Endometrial microvascular endothelial cells (primary cell): ENCODE results near the gene SUV39H1. TPM values are rescaled to one million over a fixed set of nuclear protein-coding genes. Genes with fewer than 3 reads are reported as not detected.
"Not testable (repeated sequence)": the region's sequence is repeated elsewhere in the genome, so short reads cannot be mapped to it uniquely, and the experiment has no call there.

Experiments used
- in situ Hi-C: cut with HindIII; loops from 2 replicates; pipeline ENCODE4 v1.10.0; 2017; ENCODE audit warnings: low sequenced_read_pairs, low pct_unique_long_range_greater_than_20kb; ENCODE audit errors: inconsistent ontology term
- total RNA-seq: library from RNA; depleted of rRNA; stranded (reverse); fragments of >200 nt; gene quantifications from one replicate; pipeline ENCODE4 v1.2.3, GENCODE V29; 2015; ENCODE audit errors: inconsistent ontology term

SUV39H1 gene, protein sequence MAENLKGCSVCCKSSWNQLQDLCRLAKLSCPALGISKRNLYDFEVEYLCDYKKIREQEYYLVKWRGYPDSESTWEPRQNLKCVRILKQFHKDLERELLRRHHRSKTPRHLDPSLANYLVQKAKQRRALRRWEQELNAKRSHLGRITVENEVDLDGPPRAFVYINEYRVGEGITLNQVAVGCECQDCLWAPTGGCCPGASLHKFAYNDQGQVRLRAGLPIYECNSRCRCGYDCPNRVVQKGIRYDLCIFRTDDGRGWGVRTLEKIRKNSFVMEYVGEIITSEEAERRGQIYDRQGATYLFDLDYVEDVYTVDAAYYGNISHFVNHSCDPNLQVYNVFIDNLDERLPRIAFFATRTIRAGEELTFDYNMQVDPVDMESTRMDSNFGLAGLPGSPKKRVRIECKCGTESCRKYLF
- total RNA-seq: 25.3 TPM

DNA sequence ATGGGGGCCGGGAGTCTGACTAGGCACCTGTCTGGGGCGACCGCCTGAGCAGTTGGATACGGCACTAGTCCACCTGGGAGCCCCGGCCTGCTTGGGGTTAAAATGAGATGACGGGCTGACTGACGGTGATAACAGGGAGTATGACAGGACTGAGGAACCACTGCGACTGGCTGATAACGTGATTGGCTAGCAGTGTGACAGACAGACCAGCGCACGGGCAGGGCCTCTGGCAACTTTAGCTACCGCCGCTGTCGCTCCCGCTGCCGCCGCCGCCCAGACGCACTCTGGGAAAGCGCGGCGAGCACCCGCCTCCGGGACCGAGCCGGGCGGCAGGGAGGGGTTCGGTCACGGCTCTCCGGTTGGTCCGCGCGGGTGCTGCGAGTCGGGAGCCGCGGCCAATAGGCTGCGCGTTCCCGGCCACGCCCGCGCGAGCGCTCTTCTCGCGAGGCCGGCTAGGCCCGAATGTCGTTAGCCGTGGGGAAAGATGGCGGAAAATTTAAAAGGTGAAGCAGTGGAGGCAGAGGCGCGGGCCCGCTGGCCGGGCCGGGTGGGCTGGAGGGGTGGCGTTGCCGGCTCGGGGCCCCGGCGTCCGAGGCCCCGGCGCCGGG, at the start of gene SUV39H1:
TSS of gene SUV39H1 (plus strand) at position 434 of the 608 bp plus-strand sequence. CDS start at position 485, 51 bp downstream.
- in situ Hi-C loops: no loop called here

DNA sequence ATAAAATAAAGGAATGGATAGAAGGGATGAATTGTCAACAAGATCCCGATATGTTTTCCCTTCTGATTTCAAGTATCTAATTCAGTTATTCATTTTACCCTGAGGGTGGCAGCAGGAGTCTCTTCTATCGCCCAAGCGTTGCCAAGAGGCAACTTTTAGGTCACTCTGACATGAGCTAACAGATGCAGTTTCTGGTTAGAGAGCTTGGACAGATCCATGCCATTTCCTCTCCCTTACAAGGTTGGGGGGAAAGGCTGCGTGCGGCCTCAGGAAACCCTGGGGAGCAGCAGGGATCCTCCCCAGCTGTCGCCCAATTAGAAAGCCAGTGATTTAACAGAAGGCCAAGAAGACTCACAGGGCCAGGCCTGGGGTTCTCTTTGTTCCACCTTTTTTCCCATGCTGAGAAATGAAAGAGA, 48.2 kb upstream of the SUV39H1 start:
- in situ Hi-C loops: no loop called here

DNA sequence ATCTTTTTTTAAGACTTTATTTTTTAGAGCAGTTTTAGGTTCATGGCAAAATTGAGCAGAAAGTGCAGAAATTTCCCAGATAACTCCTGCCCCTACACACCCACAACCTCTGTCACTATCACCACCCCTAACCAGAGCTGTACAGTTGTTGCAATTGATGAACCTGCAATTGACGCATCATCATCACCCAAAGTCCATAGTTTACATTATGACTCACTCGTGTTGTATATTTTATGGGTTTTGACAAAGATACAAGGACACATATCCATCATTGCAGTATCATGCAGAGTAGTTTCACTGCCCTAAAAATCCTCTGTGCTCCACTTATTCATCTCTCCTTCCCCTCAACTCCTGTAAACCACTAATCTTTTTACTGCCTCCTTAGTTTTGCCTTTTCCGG, 47.4 kb upstream of the SUV39H1 start:
- in situ Hi-C loops: no loop called here

DNA sequence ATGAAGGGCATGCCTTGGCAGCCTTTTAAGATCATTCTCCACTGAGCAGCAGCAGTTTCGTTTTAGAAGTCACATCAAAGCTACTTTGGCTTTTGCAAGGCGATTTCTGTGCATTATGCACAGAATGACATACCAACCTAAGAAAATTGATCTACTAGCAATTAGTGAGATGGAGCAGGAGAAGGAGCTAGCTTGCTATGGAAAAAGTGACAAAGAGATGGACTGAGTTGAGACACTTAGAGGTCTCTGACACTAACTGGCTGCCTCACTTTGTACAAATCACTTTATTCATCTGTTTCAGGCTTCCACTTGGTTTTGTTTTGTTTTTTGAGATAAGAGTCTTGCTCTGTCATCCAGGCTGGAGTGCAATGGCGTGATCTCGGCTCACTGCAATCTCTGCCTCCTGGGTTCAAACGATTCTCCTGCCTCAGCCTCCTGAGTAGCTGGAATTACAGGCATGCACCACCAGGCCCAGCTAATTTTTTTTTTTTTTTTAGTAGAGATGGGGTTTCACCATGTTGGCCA, 44.4 kb upstream of the SUV39H1 start:
- in situ Hi-C loops: not testable (repeated sequence)

DNA sequence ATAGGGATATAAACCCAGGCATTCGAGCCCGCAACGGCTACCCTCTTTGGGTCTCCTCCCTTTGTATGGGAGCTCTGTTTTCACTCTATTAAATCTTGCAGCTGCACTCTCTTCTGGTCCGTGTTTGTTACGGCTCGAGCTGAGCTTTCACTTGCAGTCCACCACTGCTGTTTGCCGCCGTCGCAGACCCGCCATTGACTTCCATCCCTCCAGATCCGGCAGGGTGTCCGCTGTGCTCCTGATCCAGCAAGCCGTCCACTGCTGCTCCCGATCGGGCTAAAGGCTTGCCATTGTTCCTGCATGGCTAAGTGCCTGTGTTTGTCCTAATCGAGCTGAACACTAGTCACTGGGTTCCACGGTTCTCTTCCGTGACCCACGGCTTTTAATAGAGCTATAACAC, 41.8 kb upstream of the SUV39H1 start:
- in situ Hi-C loops: not testable (repeated sequence)

DNA sequence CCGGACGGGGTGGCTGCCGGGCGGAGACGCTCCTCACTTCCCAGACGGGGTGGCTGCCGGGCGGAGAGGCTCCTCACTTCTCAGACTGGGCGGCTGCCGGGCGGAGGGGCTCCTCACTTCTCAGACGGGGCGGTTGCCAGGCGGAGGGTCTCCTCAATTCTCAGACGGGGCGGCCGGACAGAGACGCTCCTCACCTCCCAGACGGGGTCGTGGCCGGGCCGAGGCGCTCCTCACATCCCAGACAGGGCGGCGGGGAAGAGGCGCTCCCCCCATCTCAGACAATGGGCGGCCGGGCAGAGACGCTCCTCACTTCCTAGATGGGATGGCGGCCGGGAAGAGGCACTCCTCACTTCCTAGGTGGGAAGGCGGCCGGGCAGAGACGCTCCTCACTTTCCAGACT, 36.8 kb upstream of the SUV39H1 start:
- in situ Hi-C loops: not testable (repeated sequence)

DNA sequence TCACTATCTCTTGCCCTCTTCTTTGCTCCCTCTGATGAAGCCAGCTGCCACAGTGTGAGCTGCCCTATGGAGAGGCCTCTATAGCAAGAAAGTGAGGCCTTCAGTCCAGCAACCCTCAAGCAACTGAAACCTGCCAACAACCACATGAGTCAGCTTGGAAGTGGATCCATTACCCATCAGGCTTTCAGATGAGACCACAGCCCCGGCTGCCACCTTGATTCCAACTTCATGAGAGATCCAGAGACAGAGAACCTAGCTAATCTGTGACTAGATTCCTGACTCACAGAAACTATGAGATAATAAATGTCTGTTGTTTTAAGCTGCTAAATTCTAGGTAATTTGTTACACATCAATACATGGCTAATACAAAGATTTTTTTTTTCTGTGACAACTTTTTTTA, 33.3 kb upstream of the SUV39H1 start:
- in situ Hi-C loops: no loop called here

DNA sequence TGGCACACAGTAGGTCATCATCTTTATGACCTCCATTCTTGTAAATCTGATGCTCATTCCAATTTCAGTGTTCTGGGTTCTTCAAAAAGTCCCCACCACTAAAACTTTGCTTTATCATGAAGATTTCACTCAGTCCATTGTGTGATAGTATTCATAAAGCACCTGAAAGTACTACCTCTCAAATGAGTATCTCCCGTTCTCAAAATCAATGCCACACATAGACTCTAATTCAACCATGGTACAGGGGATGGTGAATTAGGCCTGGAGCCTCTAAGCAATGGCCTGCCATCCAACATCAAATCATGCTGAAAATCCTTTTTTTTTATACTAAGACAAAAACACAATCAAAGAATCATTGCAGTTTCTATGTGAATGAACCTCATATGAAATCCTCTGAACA, 32.4 kb upstream of the SUV39H1 start:
- in situ Hi-C loops: no loop called here

DNA sequence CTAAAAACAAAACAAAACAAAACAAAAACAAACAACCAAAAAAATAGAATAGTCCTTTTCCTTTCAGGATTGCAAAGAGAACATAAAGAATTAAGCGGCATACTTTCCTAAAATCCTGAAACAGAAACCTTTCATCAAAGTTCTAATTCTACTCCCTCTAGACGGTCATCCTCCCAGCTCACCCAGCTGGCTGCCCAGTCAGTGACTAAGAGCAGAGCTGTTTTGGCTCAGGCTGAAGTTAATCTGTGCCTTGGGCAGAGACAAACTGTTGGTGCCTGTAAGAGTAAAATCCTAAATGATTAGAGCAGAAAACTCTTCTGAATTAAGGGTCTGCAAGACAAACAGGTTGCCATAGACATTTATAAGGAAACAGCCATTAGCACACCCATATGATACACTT, 30.5 kb upstream of the SUV39H1 start:
- in situ Hi-C loops: no loop called here

DNA sequence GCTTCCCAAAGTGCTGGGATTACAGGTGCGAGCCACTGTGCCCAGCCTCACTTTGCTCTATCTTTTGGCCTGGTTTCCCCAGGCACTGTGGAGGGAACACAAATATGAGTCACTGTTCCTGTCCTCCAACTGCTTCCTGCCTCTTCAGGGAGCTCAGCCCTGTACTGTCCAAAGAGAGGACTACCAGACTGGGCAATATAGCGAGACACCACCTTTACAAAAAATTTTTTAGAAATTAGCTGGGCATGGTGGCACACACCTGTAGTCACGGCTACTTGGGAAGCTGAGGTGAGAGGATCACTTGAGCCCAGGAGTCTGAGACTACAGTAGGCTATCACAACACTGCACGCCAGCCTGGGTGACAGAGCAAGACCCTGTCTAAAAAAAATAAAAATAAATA, 29.9 kb upstream of the SUV39H1 start:
- in situ Hi-C loops: no loop called here

DNA sequence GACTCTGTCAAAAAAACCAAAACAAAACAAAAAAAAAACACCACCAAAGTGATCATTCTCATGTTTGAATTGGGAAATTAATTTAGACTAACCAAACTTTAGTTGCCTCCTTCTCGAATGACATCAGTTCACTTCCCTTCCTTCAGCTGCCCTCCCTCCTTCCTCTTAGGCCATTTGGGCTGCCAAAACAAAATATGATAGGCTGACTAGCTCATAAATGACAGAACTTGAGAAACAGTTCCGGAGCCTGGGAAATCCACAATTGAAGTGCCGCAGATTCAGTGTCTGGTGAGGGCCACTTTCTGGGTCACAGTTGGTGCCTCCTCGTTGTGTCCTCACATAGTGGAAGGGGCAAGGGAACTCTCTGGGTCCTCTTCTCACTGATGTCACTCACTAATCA, 29.0 kb upstream of the SUV39H1 start:
- in situ Hi-C loops: no loop called here

DNA sequence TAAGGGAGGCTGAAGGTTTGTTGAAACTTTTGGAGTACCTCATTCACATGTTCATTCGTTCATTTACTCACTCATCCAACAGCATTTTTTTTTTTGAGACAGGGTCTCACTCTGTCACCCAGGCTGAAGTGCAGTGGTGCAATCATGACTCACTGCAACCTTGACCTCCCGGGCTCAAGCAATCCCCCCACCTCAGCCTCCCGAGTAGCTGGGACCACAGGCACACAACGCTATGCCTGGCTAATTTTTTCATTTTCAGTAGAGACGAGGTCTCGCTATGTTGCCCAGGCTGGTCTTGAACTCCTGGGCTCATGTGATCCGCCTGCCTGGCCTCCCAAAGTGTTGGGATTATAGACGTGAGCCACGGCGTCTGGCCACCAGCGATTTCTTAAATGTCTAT, 28.3 kb upstream of the SUV39H1 start:
- in situ Hi-C loops: not testable (repeated sequence)

DNA sequence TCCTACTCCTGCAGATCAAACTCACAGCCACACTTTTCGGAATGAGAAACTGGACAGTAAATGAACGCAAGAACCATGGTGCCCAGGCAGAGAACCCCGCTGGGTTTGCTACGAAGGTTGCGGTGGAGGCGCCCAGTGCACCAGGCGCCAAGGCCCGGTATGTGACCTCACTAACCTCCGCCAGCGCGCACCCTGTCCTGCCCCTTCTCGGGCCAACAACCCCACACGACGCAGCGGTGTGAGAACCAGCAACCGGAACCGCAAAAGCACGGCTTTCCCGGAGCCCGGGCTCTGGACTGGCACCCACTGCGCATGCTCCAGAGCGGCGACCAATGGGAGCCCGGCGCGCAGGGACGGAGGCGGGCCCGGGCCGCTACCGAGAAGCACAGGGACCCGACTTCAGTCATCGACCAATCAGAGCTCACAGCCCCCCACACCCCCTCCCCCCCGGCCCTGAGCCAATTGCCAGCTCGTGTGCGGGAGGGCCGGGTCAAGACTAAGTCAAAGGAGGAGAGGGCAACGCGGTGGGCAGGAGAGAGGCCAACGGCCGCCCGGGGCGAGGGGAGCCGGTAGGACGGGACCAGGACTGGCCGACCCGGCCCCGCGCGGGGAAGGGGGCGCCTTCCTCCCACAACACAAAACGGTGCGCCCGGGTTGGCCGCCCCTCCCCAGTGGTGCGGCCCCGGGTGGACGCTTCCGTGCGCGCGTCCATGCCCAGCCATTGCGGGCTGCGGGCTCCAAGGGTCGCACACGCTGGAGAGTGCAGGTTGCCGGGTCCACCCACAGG, 20.2 kb upstream of the SUV39H1 start:
- in situ Hi-C loops: no loop called here

DNA sequence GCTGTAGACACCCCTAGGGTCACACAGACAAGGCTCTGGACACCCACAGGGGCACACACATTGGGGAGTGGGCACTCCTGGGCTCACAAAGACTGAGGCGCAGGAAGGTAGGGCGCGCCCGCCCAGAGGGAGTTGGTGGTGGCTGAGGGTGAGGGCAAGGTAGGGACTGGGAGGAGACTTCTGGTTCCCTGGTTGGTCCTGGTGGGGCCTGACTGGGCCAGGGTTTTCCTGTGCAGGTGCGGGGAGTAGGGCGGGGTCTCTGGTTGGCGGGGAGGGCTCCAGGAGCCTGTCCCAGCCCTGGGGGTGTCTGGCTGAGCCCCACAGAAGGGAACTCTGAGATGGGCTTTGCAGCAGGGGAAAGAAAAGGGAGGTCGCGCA, 19.7 kb upstream of the SUV39H1 start:
- in situ Hi-C loops: no loop called here

DNA sequence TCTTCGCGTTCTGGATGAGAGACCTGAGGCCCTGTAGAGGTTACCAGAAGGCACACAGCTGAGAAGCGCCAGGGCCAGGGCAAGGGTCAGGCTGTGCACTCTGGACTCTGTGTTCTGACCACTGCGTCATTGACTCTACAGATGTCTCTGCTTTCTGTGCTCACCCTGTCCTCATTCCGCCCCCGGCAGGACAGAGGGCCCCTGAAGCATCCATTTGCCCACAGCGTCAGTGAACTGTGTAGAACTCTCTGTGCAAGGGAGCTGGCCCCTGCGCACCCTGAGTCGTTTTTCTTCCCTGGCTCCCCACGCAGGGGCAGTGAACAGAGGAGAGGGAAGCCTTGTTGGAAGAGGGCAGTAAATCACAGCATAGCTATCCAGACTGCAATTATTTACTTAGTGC, 19.0 kb upstream of the SUV39H1 start:
- in situ Hi-C loops: no loop called here

DNA sequence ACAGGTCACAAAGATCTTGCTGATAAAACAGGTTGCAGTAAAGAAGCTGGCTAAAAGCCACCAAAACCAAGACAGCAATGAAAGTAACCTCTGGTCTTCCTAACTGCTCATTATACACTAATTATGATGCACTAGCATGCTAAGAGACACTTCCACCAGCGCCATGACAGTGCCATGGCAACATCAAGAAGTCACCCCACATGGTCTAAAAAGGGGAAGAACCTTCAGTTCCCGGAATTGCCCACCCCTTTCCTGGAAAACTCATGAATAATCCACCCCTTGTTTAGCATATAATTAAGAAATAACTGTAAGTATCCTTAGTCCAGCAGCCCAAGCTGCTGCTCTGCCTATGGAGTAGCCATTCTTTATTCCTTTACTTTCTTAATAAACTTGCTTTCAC, 16.1 kb upstream of the SUV39H1 start:
- in situ Hi-C loops: not testable (repeated sequence)

DNA sequence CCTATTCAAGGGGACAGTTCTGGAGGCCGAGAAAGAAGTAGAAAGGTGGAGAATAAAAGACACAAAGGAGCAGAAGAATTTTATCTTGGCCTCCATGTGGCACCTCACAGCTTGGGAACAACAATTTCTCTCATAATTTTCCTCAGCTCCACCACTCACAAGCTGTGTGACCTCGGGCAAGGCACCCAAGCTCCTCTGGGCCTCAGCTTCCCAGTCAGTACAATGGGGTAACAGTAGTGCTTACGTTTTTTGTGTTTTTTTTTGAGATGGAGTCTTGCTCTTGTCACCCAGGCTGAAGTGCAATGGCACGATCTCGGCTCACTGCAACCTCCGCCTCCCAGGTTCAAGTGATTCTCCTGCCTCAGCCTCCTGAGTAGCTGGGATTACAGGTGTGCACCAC, 15.6 kb upstream of the SUV39H1 start:
- in situ Hi-C loops: not testable (repeated sequence)

DNA sequence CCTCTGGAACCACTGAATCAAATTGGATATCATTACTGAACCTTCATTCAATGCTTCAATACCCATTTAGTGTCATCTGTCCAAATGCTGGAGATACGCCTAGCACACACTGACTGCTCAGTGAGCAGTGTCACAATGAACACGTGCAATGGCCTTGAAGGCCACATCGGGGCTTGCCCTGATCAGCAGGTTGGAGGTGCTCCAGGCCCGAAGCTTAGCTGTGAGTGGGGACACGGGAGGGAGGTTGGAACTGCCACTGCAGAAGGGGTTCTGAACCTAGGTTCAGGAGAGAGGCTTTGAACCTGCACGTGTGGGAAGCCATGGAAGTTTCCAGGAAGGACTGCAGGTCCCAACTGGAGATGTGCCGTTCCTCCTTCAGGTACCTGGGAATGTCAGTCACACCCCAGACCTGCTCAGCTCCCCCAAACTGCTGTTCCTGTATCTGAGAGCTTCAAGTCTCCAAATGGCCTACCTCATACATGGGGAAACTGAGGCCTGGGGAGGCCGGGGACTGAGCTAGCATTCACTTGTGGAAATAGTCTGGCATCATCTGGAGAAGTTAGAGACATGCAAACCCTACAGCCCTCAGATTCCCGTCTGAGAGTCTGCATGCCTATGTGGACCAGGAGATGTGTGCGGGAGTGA, 14.9 kb upstream of the SUV39H1 start:
- in situ Hi-C loops: no loop called here

DNA sequence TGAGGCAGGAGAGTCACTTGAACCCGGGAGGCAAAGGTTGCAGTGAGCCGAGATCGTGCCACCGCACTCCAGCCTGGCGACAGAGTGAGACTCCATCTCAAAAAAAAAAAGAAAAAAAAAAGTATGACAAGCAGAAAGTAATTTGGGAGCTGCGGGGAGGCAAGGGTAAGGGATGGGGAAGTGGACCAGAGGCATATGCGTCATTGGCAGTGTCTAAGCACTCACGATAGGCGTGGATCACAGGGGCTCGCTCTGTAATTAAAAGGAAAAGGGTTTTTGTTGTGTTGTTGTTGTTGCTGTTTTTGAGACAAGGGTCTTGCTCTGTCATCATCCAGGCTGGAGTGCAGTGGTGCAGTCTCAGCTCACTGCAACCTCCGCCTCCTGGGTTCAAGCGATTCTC, 13.7 kb upstream of the SUV39H1 start:
- in situ Hi-C loops: not testable (repeated sequence)
